Measurements from ENCODE around the gene IL12RB1. TPM values are rescaled to one million over a fixed set of nuclear protein-coding genes. Genes with fewer than 3 reads are reported as not detected.
A peak's percentile ranks its signal among the peaks of the same experiment; 100 is the strongest.

The IL12RB1 gene
- total RNA-seq, 1 donor from 2014 or later, result not detected

DNA sequence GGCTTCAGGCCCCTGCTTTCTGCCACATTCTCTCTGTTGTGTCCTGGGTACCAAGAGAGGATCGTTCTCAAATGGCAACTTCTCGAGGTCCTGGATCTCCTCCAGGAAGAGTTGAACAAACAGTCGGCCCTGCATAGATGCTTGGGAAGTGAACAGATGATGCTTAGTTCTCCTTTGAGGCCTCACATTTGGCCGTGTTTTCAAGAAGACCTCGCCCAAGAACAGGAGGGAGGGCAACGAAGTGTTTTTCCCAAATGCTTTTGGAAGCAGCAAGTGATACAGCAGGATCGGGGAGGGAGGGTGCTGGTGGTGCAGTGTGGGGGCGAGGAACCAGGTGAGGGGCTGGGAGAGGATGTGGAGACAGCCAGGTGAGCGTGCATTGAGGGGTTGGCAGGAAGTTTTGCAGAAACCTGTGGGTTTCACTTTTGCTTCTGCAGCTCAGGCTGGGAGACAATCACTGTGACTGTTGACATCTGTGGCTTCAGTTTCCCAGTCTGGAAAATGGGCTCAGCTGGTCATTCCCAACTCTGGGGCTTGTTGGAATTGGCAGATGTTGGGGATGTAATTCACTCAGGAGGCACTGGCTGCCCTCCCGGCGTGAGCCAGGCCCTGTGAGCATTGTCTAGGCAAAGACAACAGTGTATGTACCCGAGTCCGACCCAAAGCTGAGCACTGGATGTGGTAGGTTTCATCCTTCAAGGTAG lies 32.4 kb upstream of the IL12RB1 start:
- H3K4me1 Mint-ChIP-seq (ENCODE audit: low read depth, unreplicated experiment), result peaks cover 7% of the 10 kb centered on the region
- peak overlapping the region; percentile 8 for H3K27ac Mint-ChIP-seq (ENCODE audit: unreplicated experiment)
- peak overlapping the region; percentile 84 for H3K4me3 Mint-ChIP-seq (ENCODE audit: unreplicated experiment)
- TF ChIP-seq, protein P1, sequence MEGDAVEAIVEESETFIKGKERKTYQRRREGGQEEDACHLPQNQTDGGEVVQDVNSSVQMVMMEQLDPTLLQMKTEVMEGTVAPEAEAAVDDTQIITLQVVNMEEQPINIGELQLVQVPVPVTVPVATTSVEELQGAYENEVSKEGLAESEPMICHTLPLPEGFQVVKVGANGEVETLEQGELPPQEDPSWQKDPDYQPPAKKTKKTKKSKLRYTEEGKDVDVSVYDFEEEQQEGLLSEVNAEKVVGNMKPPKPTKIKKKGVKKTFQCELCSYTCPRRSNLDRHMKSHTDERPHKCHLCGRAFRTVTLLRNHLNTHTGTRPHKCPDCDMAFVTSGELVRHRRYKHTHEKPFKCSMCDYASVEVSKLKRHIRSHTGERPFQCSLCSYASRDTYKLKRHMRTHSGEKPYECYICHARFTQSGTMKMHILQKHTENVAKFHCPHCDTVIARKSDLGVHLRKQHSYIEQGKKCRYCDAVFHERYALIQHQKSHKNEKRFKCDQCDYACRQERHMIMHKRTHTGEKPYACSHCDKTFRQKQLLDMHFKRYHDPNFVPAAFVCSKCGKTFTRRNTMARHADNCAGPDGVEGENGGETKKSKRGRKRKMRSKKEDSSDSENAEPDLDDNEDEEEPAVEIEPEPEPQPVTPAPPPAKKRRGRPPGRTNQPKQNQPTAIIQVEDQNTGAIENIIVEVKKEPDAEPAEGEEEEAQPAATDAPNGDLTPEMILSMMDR (IDR thresholded peaks at IDR 0.05; ENCODE audit: partially characterized antibody, unreplicated experiment), result no peak
- H3K36me3 Mint-ChIP-seq (ENCODE audit: unreplicated experiment), result no peaks in the 10 kb centered on the region
- peaks cover 2% of the 10 kb centered on the region for H3K9me3 Mint-ChIP-seq (ENCODE audit: unreplicated experiment)
- H3K27me3 Mint-ChIP-seq (ENCODE audit: unreplicated experiment), result peaks cover 11% of the 10 kb centered on the region
- DNase-seq, result no peak

DNA sequence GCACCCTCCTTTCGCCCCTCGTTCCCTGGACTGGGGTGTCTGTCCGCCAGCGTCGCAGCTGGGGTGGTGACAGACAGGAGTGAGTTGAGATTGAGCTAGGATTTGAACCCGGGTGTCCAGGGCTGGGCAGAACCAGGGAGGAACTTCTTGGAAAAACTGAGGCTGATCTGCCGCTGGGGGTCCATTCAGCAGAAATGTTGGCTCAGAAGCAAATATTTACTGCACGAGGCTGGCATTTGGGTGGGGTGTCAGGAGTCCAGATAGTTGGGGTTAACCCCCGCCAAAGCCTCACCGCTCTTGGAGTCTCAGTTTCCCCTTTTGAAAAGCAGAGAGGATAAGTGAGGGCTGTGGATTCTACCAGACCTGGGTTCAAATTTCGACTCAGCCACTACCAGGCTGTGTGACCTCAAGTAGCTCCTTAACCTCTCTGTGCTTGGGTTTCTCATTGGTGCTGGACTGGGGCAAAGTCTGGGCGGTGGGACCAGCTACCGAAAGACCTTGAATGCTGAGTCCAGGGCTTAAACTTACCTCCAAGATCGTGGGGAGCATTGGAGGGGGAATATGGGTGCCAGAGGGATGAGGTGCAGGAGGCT lies 31.8 kb upstream of the IL12RB1 start:
- Mint-ChIP-seq H3K4me1 (ENCODE audit: low read depth, unreplicated experiment) (peaks cover 7% of the 10 kb centered on the region), H3K27ac (ENCODE audit: unreplicated experiment) (peak overlapping the region; percentile 8), H3K9me3 (ENCODE audit: unreplicated experiment) (peaks cover 2% of the 10 kb centered on the region), H3K4me3 (ENCODE audit: unreplicated experiment) (peak overlapping the region; percentile 84), H3K27me3 (ENCODE audit: unreplicated experiment) (peaks cover 10% of the 10 kb centered on the region), H3K36me3 (ENCODE audit: unreplicated experiment) (no peaks in the 10 kb centered on the region)
- no peak for DNase-seq
- TF ChIP-seq, protein P1 (IDR thresholded peaks at IDR 0.05; ENCODE audit: partially characterized antibody, unreplicated experiment), result no peak

DNA sequence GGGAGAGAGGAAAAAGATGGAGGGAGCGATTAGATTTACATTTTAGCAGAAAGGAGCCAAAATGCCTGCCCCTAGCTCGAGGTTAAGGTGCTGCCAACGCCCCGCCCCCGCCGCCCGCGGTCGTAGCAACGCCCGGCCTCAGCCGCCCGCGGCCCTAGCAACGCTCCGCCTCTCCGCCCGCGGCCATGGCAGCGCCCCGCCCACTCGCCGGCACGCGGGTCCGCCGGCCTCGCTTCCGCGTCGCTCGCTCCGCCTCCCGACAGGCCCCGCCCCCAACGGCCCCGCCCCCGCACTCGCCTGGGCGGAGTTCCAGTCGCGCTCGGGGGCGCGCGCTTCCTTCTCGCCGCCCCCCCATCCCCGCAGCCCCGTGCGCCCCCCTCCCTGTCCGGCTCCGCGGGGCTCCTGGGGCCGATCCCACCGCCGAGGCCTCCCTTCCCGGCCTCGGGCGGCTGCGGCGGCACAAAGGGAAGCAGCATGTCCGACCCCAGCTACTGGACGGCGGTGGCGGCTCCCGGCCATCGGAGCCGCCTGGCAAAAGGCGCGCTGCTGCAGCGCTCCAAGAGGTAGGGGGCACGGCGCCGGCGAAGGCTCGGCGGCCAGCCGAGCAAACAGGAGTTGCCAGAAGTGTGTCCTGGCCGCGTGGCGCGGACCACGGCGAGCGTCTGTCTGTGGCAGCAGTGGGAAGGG lies 31.1 kb upstream of the IL12RB1 start:
- H3K27me3 Mint-ChIP-seq (ENCODE audit: unreplicated experiment), result peaks cover 10% of the 10 kb centered on the region
- TF ChIP-seq, protein P1 (IDR thresholded peaks at IDR 0.05; ENCODE audit: partially characterized antibody, unreplicated experiment), result no peak
- peak overlapping the region; percentile 86 for H3K4me3 Mint-ChIP-seq (ENCODE audit: unreplicated experiment)
- DNase-seq, result peak; percentile 97
- no peak overlapping the region for H3K27ac Mint-ChIP-seq (ENCODE audit: unreplicated experiment)
- no peaks in the 10 kb centered on the region for H3K36me3 Mint-ChIP-seq (ENCODE audit: unreplicated experiment)
- peaks cover 3% of the 10 kb centered on the region for H3K9me3 Mint-ChIP-seq (ENCODE audit: unreplicated experiment)
- peaks cover 7% of the 10 kb centered on the region for H3K4me1 Mint-ChIP-seq (ENCODE audit: low read depth, unreplicated experiment)

DNA sequence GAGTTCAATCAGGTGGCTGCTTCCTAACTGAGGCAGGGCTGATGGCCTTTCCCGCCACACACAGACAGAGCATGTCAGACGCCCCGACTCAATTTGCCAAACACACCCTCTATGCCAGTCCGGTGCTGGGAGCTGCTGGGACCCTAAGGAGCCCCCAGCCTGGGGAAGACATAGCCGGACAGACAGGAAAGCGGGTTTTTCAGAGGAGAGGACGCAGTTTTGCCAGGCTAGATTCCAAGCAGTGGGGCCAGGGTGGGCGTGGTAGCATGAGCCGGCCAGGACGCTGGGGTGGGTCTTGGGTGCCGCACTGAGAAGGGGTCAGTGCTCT lies 30.6 kb upstream of the IL12RB1 start:
- H3K27ac Mint-ChIP-seq (ENCODE audit: unreplicated experiment), result peak overlapping the region; percentile 39
- H3K9me3 Mint-ChIP-seq (ENCODE audit: unreplicated experiment), result peaks cover 5% of the 10 kb centered on the region
- H3K36me3 Mint-ChIP-seq (ENCODE audit: unreplicated experiment), result no peaks in the 10 kb centered on the region
- DNase-seq, result no peak
- H3K27me3 Mint-ChIP-seq (ENCODE audit: unreplicated experiment), result peaks cover 10% of the 10 kb centered on the region
- H3K4me1 Mint-ChIP-seq (ENCODE audit: low read depth, unreplicated experiment), result peaks cover 7% of the 10 kb centered on the region
- H3K4me3 Mint-ChIP-seq (ENCODE audit: unreplicated experiment), result peak overlapping the region; percentile 86
- TF ChIP-seq, protein P1 (IDR thresholded peaks at IDR 0.05; ENCODE audit: partially characterized antibody, unreplicated experiment), result no peak

DNA sequence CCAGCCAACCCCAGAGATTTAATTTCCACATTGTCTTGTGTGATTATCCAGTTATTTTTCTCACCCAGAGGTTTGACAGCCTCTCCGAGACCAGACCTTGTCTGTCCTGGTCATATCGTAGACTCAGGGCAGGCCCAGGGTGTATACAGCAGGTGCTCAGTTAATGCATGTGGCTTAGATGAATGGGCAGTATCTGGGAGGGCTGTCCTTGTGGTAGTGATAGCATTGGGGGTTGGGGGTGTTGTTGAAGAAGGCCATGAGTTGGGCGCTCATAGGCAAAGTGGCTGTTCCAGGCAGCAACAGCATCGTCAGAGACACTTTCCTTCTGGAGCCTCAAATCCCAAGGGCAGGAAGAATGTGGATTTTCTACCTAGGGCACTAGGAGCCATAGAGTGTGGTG lies 27.7 kb upstream of the IL12RB1 start:
- Mint-ChIP-seq H3K9me3 (ENCODE audit: unreplicated experiment) (peaks cover 7% of the 10 kb centered on the region), H3K27me3 (ENCODE audit: unreplicated experiment) (peaks cover 6% of the 10 kb centered on the region), H3K36me3 (ENCODE audit: unreplicated experiment) (no peaks in the 10 kb centered on the region), H3K4me1 (ENCODE audit: low read depth, unreplicated experiment) (peaks cover 7% of the 10 kb centered on the region), H3K4me3 (ENCODE audit: unreplicated experiment) (no peak overlapping the region), H3K27ac (ENCODE audit: unreplicated experiment) (no peak overlapping the region)
- TF ChIP-seq, protein P1 (IDR thresholded peaks at IDR 0.05; ENCODE audit: partially characterized antibody, unreplicated experiment), result no peak
- DNase-seq, result no peak

All from glutamatergic neuron (in vitro differentiated cells).